ENCODE data around the gene LRBA.

GRCh38 chr4:150746156-150746555, 268.9 kb downstream of the LRBA start:
- TF ChIP-seq CTCF (IDR thresholded peaks at IDR 0.05 in 4 of 5, conservative IDR thresholded peaks at IDR 0.05 in 1 of 5) (no peak), POLR2A (IDR thresholded peaks at IDR 0.05) (no peak)

Measured in gastrocnemius medialis (tissue), 4 donors.